Tibial artery (tissue), 4 donors: ENCODE data around the gene IFITM5.

ENCODE experiments used
- DNase-seq, 2 donors: peaks; one replicate each; pipeline ENCODE4 v3.0.0-alpha.2; 2019
- H3K27ac ChIP-seq, 2 donors: fragments of 200-600 bp; sonication (generic) in 1 of 2; 1 replicate in 1 of 2; 2 replicates in 1 of 2; pipeline ENCODE4 v1.5.1; 2018 to 2019; ENCODE audit warnings: mild to moderate bottlenecking in 1 of 2
- H3K27me3 ChIP-seq, 2 donors: fragments of 200-600 bp; sonication (generic) in 1 of 2; one replicate each; pipeline versions ENCODE4 v1.5.1 to v1.6.0; 2016 to 2019
- H3K36me3 ChIP-seq, 3 donors: fragments of 200-600 bp; sonication (generic) in 2 of 3; one replicate each; pipeline ENCODE4 v1.5.1; 2016 to 2019; ENCODE audit warnings: mild to moderate bottlenecking in 2 of 3
- H3K4me1 ChIP-seq, 4 donors: fragments of 200-600 bp; sonication (generic) in 2 of 4; 1 replicate in 3 of 4; 2 replicates in 1 of 4; pipeline ENCODE4 v1.5.1; 2016 to 2019
- H3K4me3 ChIP-seq, 2 donors: fragments of 200-600 bp; sonication (generic) in 1 of 2; 1 replicate in 1 of 2; 2 replicates in 1 of 2; pipeline ENCODE4 v1.5.1; 2018 to 2019; ENCODE audit warnings: mild to moderate bottlenecking in 2 of 2
- H3K9me3 ChIP-seq, 3 donors: fragments of 200-600 bp; sonication (generic) in 1 of 3; one replicate each; pipeline ENCODE4 v1.5.1; 2016 to 2019
- intact Hi-C: fragments of 100-400 bp; cut with DNase I; formaldehyde crosslinking; loops from one replicate; pipeline ENCODE4 v1.15.0; 2023; ENCODE audit warnings: low total_unique reads
- TF ChIP-seq, protein P1 (sequence below), 2 experiments: fragments of 200-600 bp in 1 of 2; fragments of 450-650 bp in 1 of 2; IDR thresholded peaks; one replicate each; pipeline ENCODE4 v1.5.1; 2017 to 2019; ENCODE audit warnings: antibody characterized with exemption in 2 of 2, mild to moderate bottlenecking in 1 of 2, moderate library complexity in 1 of 2

The IFITM5 gene

DNA sequence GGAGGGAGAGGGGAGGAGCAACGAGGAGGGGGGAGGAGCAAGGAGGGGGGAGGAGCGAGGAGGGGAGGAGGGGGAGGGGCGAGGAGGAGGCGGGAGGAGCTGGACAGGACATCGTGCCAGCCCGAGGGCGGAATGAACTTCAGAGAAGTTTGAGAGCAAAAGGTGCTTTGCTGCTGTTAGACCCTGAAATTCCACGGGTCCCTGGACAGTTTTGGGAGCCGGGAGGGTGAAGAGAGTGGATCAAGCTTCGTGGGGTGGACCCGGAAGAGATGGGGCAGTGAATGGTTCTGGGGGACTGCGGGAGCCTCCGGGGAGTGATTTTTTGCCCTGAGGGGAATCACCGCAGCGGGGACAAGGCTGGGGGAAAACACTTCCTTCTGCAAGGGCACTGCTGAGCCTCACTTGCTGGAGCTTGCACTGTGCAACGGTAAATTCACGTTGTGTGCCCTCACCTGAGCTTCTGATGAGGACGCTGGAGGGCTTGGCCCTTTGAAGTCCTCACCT is 31.8 kb downstream of the IFITM5 start:
- DNase-seq, result peak; percentile 36 to 74
- intact Hi-C loops, result no loop called here
- H3K36me3 ChIP-seq, result no peaks in the 10 kb centered on the region
- no peaks in the 10 kb centered on the region for H3K4me1 ChIP-seq
- peak overlapping the region in 1 of 2 donors; percentile 21 for H3K27ac ChIP-seq
- H3K27me3 ChIP-seq, result peaks cover 0 to 33% of the 10 kb centered on the region in 2 donors
- TF ChIP-seq, protein P1, sequence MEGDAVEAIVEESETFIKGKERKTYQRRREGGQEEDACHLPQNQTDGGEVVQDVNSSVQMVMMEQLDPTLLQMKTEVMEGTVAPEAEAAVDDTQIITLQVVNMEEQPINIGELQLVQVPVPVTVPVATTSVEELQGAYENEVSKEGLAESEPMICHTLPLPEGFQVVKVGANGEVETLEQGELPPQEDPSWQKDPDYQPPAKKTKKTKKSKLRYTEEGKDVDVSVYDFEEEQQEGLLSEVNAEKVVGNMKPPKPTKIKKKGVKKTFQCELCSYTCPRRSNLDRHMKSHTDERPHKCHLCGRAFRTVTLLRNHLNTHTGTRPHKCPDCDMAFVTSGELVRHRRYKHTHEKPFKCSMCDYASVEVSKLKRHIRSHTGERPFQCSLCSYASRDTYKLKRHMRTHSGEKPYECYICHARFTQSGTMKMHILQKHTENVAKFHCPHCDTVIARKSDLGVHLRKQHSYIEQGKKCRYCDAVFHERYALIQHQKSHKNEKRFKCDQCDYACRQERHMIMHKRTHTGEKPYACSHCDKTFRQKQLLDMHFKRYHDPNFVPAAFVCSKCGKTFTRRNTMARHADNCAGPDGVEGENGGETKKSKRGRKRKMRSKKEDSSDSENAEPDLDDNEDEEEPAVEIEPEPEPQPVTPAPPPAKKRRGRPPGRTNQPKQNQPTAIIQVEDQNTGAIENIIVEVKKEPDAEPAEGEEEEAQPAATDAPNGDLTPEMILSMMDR (IDR thresholded peaks at IDR 0.05), result no peak
- H3K9me3 ChIP-seq, result peaks cover 0 to 8% (median 0%) of the 10 kb centered on the region in 3 donors
- H3K4me3 ChIP-seq, result peak overlapping the region; percentile 23 to 40

DNA sequence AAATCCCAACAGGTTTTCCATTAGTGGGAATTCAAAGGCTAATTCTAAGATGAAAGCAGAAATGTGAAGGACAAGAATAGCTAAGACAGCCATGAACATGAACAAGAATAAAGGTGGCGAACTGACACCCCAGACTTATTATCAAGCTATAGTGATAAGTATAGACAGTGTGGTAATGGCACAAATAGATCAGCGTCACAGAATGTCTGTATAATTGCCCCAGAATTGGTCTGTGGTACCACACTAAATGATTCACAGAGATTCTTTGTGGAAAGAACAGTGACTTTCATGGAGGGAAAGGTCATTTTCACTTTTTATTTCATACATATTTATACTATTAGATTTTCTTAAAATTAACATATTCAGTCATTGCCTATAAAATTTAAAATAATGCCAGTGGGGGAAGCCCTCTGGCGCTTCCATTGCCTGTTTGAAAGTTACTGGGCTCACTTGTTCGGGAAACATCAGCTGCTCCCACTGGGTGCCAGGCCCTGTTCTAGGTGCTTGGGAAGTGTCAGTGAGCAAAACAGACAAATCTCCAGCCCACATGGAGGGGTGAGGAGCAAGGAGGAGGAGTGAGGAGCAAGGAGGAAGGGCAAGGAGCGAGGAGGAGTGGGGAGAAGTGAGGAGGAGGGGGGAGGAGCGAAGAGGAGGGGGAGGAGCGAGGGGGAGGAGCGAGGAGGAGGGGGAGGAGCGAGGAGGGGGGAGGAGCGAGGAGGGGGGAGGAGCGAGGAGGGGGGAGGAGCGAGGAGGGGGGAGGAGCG is 32.5 kb downstream of the IFITM5 start:
- H3K27me3 ChIP-seq, result peaks cover 0 to 26% of the 10 kb centered on the region in 2 donors
- H3K36me3 ChIP-seq, result no peaks in the 10 kb centered on the region
- TF ChIP-seq, protein P1 (IDR thresholded peaks at IDR 0.05), result no peak
- no peaks in the 10 kb centered on the region for H3K4me1 ChIP-seq
- intact Hi-C loops, result no loop called here
- DNase-seq, result peak; percentile 42 to 66
- H3K27ac ChIP-seq, result no peak overlapping the region
- H3K4me3 ChIP-seq, result no peak overlapping the region
- peaks cover 0 to 8% (median 0%) of the 10 kb centered on the region in 3 donors for H3K9me3 ChIP-seq

DNA sequence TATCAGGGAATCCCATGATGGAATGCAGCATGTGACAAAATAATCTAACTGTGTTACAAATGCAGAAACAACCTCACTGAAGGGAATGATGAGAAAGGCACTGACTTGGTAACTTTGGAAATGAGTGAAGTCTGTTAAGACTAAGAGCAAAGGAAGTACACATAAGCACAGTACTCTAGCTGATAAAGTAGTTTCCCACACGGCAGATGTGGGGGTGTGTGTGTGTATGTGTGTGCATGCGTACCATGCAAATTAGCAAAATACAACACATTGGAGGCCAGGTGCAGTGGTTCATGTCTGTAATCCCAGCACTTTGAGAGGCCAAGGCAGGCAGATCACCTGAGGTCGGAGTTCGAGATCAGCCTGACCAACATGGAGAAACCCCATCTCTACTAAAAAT is 37.7 kb downstream of the IFITM5 start:
- H3K9me3 ChIP-seq, result peaks cover 0 to 8% (median 0%) of the 10 kb centered on the region in 3 donors
- H3K36me3 ChIP-seq, result no peaks in the 10 kb centered on the region
- H3K4me1 ChIP-seq, result no peaks in the 10 kb centered on the region
- H3K4me3 ChIP-seq, result no peak overlapping the region
- no peak for DNase-seq
- peaks cover 0 to 14% of the 10 kb centered on the region in 2 donors for H3K27me3 ChIP-seq
- intact Hi-C loops, result no loop called here
- H3K27ac ChIP-seq, result no peak overlapping the region
- TF ChIP-seq, protein P1 (IDR thresholded peaks at IDR 0.05), result no peak

DNA sequence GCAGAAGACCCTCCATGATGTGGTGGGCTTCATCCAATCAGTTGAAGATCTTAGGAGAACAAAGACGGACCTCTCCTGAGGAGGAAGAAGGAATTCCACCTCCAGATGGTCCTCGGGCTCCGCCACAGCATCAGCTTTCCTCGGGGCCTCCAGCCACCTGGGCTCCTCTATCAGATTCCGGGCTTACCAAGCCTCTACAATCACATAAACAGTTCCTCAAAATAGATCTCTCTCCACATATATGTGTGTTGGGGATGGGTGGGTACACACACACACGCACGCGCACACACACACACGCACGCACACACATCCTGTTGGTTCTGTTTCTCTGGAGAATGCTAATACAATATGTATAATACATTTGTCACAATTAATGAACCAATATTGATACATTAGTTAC is 39.9 kb downstream of the IFITM5 start:
- TF ChIP-seq, protein P1 (IDR thresholded peaks at IDR 0.05), result no peak
- intact Hi-C loops, result loop anchor here (10.0 kb wide), 1 partner anchor 45 kb away; the partner anchor contains the start of gene IFITM2
- DNase-seq, result no peak

DNA sequence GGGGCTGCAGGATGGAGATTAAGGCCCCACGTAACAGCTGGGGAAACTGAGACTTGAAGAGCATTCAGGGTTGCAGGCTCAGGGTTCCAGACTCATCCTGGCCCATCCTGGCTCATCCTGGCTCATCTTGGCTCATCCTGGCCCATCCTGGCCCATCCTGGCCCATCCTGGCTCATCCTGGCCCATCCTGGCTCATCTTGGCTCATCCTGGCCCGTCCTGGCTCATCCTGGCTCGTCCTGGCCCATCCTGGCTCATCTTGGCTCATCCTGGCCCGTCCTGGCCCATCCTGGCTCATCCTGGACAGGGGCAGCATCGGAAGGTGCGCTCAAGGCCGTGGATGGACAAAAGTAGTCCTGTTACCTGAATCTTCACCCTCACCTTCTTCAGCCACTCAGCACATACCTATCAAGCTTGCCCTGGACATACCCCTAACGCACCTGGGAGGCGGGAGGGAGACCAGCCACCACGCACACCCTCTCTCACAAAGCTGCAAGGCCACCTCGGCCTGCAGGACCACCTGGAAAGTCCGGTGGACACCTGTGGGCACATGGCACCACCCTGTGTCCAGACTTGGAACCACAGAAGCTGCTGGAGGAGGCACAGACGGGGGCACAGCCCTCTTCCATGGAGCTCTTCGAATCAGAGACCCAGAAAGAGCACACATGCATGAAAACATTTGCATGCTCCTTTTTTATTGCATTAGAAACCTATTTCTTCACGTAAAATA is 41.4 kb downstream of the IFITM5 start:
- TF ChIP-seq, protein P1 (IDR thresholded peaks at IDR 0.05), result no peak
- no peak for DNase-seq
- Histone ChIP-seq H3K4me3 (no peak overlapping the region), H3K27me3 (peaks cover 0 to 14% of the 10 kb centered on the region in 2 donors), H3K36me3 (peaks cover 0 to 12% (median 7%) of the 10 kb centered on the region in 3 donors), H3K9me3 (no peaks in the 10 kb centered on the region), H3K27ac (no peak overlapping the region), H3K4me1 (no peaks in the 10 kb centered on the region)
- intact Hi-C loops, result loop anchor here (10.0 kb wide), 1 partner anchor 47 kb away; the partner anchor contains the start of gene IFITM2

More for the DNA sequence above, 39.9 kb downstream of the IFITM5 start:
- no peaks in the 10 kb centered on the region for H3K9me3 ChIP-seq
- no peaks in the 10 kb centered on the region for H3K4me1 ChIP-seq
- H3K36me3 ChIP-seq, result no peaks in the 10 kb centered on the region
- peaks cover 0 to 14% of the 10 kb centered on the region in 2 donors for H3K27me3 ChIP-seq
- no peak overlapping the region for H3K27ac ChIP-seq
- H3K4me3 ChIP-seq, result no peak overlapping the region
